ENCODE measurements around the gene POLR3E. TPM values are rescaled to one million over a fixed set of nuclear protein-coding genes. Genes with fewer than 3 reads are reported as not detected.

POLR3E gene
- total RNA-seq, 2 experiments from 2014 or later, result 66.9 to 67.9 TPM

- no peaks in the 10 kb centered on the region for H3K27me3 Mint-ChIP-seq
- no peak for TF ChIP-seq CTCF (IDR thresholded peaks at IDR 0.05)
- H3K36me3 Mint-ChIP-seq (ENCODE audit: low read depth), result peaks cover 40% of the 10 kb centered on the region
- peaks cover 3% of the 10 kb centered on the region for H3K4me1 Mint-ChIP-seq (ENCODE audit: low read depth)
- ATAC-seq, result no peak
- no peaks in the 10 kb centered on the region for H3K9me3 Mint-ChIP-seq
- no peak overlapping the region for H3K27ac Mint-ChIP-seq
- intact Hi-C loops (cut with micrococcal nuclease), result no loop called here
- ChIA-PET CTCF (no interaction called here), POLR2A (no interaction called here)
- no peak for DNase-seq
- no peak overlapping the region for H3K4me3 Mint-ChIP-seq
Measured at GRCh38 chr16:22322741-22323140, 25.5 kb downstream of the POLR3E start.

GRCh38 chr16:22323173-22323958 lies 26.2 kb downstream of the POLR3E start:
- ATAC-seq (no peak), DNase-seq (no peak)
- Mint-ChIP-seq H3K4me3 (no peak overlapping the region), H3K27me3 (no peaks in the 10 kb centered on the region), H3K27ac (no peak overlapping the region), H3K36me3 (ENCODE audit: low read depth) (peaks cover 39% of the 10 kb centered on the region), H3K9me3 (no peaks in the 10 kb centered on the region), H3K4me1 (ENCODE audit: low read depth) (peaks cover 3% of the 10 kb centered on the region)
- no peak for TF ChIP-seq CTCF (IDR thresholded peaks at IDR 0.05)
- intact Hi-C loops (cut with micrococcal nuclease), result no loop called here
- POLR2A ChIA-PET, result interaction anchor here (0.6 to 1.1 kb wide), 2 partner anchors 9 to 27 kb away, joined by 3 to 4 read pairs; no protein-coding TSS in a partner anchor
- CTCF ChIA-PET, result interaction anchor here (0.9 kb wide), 1 partner anchor 14 kb away, joined by 3 read pairs; no protein-coding TSS in a partner anchor

DNA sequence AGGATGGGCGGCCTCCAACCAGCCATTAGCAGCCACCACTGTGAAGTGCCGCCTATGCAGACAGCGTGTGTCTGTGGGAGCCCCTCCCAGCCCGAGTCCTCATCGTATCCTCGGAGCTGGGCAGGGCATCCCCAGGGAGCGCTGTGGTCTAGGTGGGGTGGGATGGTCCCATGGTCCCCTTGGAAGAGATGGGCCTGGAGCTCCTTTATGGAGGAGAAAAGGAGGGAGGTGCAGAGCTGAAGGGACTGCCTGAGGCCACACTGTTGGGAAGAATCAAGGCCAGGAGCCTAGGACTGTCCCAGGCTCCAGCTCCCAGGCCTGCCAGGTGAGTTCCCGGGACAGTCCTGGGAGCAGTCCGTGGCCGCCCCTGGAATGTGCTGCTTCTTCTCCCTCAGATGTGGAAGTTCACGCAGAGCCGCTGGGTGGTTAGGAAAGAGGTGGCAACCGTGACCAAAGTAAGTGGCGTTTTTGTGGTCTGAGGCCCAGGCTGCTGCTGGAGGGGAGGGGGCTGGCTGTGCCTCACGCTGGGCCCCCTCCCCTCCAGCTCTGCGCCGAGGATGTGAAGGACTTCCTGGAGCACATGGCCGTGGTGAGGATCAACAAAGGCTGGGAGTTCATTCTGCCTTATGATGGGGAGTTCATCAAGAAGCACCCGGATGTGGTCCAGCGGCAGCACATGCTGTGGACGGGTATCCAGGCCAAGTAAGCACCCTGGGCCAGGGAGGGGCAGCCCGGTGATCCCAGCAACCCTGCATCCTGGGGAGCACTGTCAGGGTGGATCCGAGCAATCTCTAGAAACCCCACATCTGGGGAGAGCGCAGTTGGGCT lies 27.0 kb downstream of the POLR3E start:
- Mint-ChIP-seq H3K9me3 (no peaks in the 10 kb centered on the region), H3K4me3 (no peak overlapping the region), H3K4me1 (ENCODE audit: low read depth) (peaks cover 3% of the 10 kb centered on the region), H3K27me3 (no peaks in the 10 kb centered on the region), H3K27ac (no peak overlapping the region), H3K36me3 (ENCODE audit: low read depth) (peaks cover 40% of the 10 kb centered on the region)
- no peak for DNase-seq
- intact Hi-C loops (cut with micrococcal nuclease), result no loop called here
- ChIA-PET POLR2A (interaction anchor here (0.6 to 1.1 kb wide), 4 partner anchors 10 to 27 kb away, joined by 3 to 4 read pairs (median 4); no protein-coding TSS in a partner anchor), CTCF (interaction anchor here (0.9 kb wide), 1 partner anchor 13 kb away, joined by 3 read pairs; no protein-coding TSS in a partner anchor)
- ATAC-seq, result no peak
- TF ChIP-seq CTCF (IDR thresholded peaks at IDR 0.05), result no peak

GRCh38 chr16:22324787-22325597 lies 27.8 kb downstream of the POLR3E start:
- intact Hi-C loops (cut with micrococcal nuclease), result no loop called here
- Mint-ChIP-seq H3K4me1 (ENCODE audit: low read depth) (peaks cover 3% of the 10 kb centered on the region), H3K36me3 (ENCODE audit: low read depth) (peaks cover 40% of the 10 kb centered on the region), H3K27me3 (no peaks in the 10 kb centered on the region), H3K9me3 (no peaks in the 10 kb centered on the region), H3K27ac (no peak overlapping the region), H3K4me3 (no peak overlapping the region)
- POLR2A ChIA-PET, result interaction anchor here (1.0 kb wide), 2 partner anchors 10 to 12 kb away, joined by 4 read pairs; no protein-coding TSS in a partner anchor
- CTCF ChIA-PET, result no interaction called here
- TF ChIP-seq CTCF (IDR thresholded peaks at IDR 0.05), result no peak
- ATAC-seq (no peak), DNase-seq (no peak)
